H9 (cell line): ENCODE results near the gene UNC45A. TPM values are rescaled to one million over a fixed set of nuclear protein-coding genes. Genes with fewer than 3 reads are reported as not detected.

Experiments
- DNase-seq: peaks from one replicate; pipeline ENCODE4 v3.0.0-alpha.2; 2017
- H2AFZ ChIP-seq: one replicate; pipeline ENCODE4 v1.6.1; 2013; ENCODE audit warnings: mild to moderate bottlenecking, low read length, control low read depth, moderate library complexity
- H2AK5ac ChIP-seq: 2 replicates; pipeline ENCODE4 v1.6.1; 2013; ENCODE audit warnings: low read length, control low read depth, mixed read lengths; ENCODE audit not compliant: insufficient read length
- H2BK120ac ChIP-seq: one replicate; pipeline ENCODE4 v1.6.1; 2013; ENCODE audit warnings: low read depth, mild to moderate bottlenecking, low read length, control low read depth, inconsistent platforms; ENCODE audit not compliant: poor library complexity, severe bottlenecking
- H2BK12ac ChIP-seq: 2 replicates; pipeline ENCODE4 v1.6.1; 2013; ENCODE audit warnings: low read length, control low read depth, mixed read lengths, low read depth; ENCODE audit not compliant: insufficient read length
- H2BK15ac ChIP-seq: 2 replicates; pipeline ENCODE4 v1.6.1; 2013; ENCODE audit warnings: low read depth, low read length, control low read depth
- H2BK20ac ChIP-seq: one replicate; pipeline ENCODE4 v1.6.1; 2013; ENCODE audit warnings: low read depth, mild to moderate bottlenecking, low read length, control low read depth, inconsistent platforms; ENCODE audit not compliant: poor library complexity, severe bottlenecking
- H2BK5ac ChIP-seq: 2 replicates; pipeline ENCODE4 v1.6.1; 2013; ENCODE audit warnings: low read length, control low read depth, mixed read lengths; ENCODE audit not compliant: insufficient read length
- H3K14ac ChIP-seq: 2 replicates; pipeline ENCODE4 v1.6.1; 2013; ENCODE audit warnings: low read length, control low read depth; ENCODE audit not compliant: insufficient read depth
- H3K18ac ChIP-seq: 2 replicates; pipeline ENCODE4 v1.6.1; 2013; ENCODE audit warnings: low read depth, mild to moderate bottlenecking, mixed read lengths, low read length, control low read depth; ENCODE audit not compliant: insufficient read length
- H3K23ac ChIP-seq: 2 replicates; pipeline ENCODE4 v1.6.1; 2013; ENCODE audit warnings: low read length, control low read depth, mixed read lengths, low read depth; ENCODE audit not compliant: insufficient read length
- H3K23me2 ChIP-seq: 2 replicates; pipeline ENCODE4 v1.6.1; 2013; ENCODE audit warnings: low read depth, mild to moderate bottlenecking, mixed read lengths, low read length, control low read depth; ENCODE audit not compliant: insufficient read length, poor library complexity, severe bottlenecking
- H3K27ac ChIP-seq: 2 replicates; pipeline ENCODE4 v1.5.1; 2013; ENCODE audit warnings: low read length, control low read depth, mixed read lengths, low read depth; ENCODE audit not compliant: insufficient read length
- H3K27me3 ChIP-seq: 2 replicates; pipeline ENCODE4 v1.6.1; 2013; ENCODE audit warnings: low read length, control low read depth, inconsistent platforms; ENCODE audit not compliant: insufficient read depth
- H3K4ac ChIP-seq: 2 replicates; pipeline ENCODE4 v1.6.1; 2013; ENCODE audit warnings: low read depth, mild to moderate bottlenecking, control low read depth, inconsistent platforms, low read length, moderate library complexity
- H3K4me1 ChIP-seq: 2 replicates; pipeline ENCODE4 v1.6.1; 2013; ENCODE audit warnings: low read length, control low read depth, inconsistent platforms; ENCODE audit not compliant: insufficient read depth
- H3K4me2 ChIP-seq: 2 replicates; pipeline ENCODE4 v1.6.1; 2013; ENCODE audit warnings: low read length, control low read depth, mixed read lengths; ENCODE audit not compliant: insufficient read length, insufficient read depth
- H3K56ac ChIP-seq: 2 replicates; pipeline ENCODE4 v1.6.1; 2013; ENCODE audit warnings: low read depth, mild to moderate bottlenecking, mixed read lengths, low read length, control low read depth; ENCODE audit not compliant: insufficient read length
- H3K79me1 ChIP-seq: 2 replicates; pipeline ENCODE4 v1.6.1; 2013; ENCODE audit warnings: low read depth, mild to moderate bottlenecking, moderate library complexity, low read length, control low read depth, inconsistent platforms; ENCODE audit not compliant: insufficient read depth, poor library complexity, severe bottlenecking
- H3K79me2 ChIP-seq: 2 replicates; pipeline ENCODE4 v1.6.1; 2013; ENCODE audit warnings: low read length, control low read depth, inconsistent platforms; ENCODE audit not compliant: insufficient read depth
- H3K9ac ChIP-seq: 2 replicates; pipeline ENCODE4 v1.6.1; 2013; ENCODE audit warnings: low read length, control low read depth, mixed read lengths; ENCODE audit not compliant: insufficient read length; ENCODE audit errors: extremely low read depth
- H3K9me3 ChIP-seq: one replicate; pipeline ENCODE4 v1.6.1; 2013; ENCODE audit warnings: low read depth, low read length, inconsistent platforms; ENCODE audit not compliant: control insufficient read depth
- H3T11ph ChIP-seq: one replicate; pipeline ENCODE4 v1.6.1; 2013; ENCODE audit warnings: mild to moderate bottlenecking, low read length, control low read depth, inconsistent platforms
- H4K20me1 ChIP-seq: one replicate; pipeline ENCODE4 v1.6.1; 2013; ENCODE audit not compliant: control insufficient read depth, insufficient read length, insufficient read depth
- H4K5ac ChIP-seq: 2 replicates; pipeline ENCODE4 v1.6.1; 2013; ENCODE audit warnings: low read depth, mild to moderate bottlenecking, mixed read lengths, low read length, control low read depth; ENCODE audit not compliant: insufficient read length
- H4K8ac ChIP-seq: replicated peaks from 2 replicates; pipeline ENCODE4 v1.6.1; 2013; ENCODE audit warnings: low read length, control low read depth, mixed read lengths, low read depth; ENCODE audit not compliant: insufficient read length
- H4K91ac ChIP-seq: 2 replicates; pipeline ENCODE4 v1.6.1; 2013; ENCODE audit warnings: low read depth, mild to moderate bottlenecking, moderate library complexity, mixed read lengths, low read length, control low read depth; ENCODE audit not compliant: insufficient read length
- H3K27ac Mint-ChIP-seq, 3 experiments: 2 replicates in 2 of 3; 3 replicates in 1 of 3; pipeline ENCODE4 v1.8.0; 2020 to 2021; ENCODE audit warnings: mixed read lengths in 3 of 3, mild to moderate bottlenecking in 1 of 3, moderate library complexity in 1 of 3
- H3K27me3 Mint-ChIP-seq: 2 replicates; pipeline ENCODE4 v1.8.0; 2021; ENCODE audit warnings: low read depth, mild to moderate bottlenecking, moderate library complexity, mixed read lengths
- H3K36me3 Mint-ChIP-seq, 3 experiments: 2 replicates in 2 of 3; 3 replicates in 1 of 3; pipeline ENCODE4 v1.8.0; 2020 to 2021; ENCODE audit warnings: low read depth in 3 of 3, mixed read lengths in 3 of 3; ENCODE audit not compliant: insufficient read depth in 1 of 3
- H3K4me1 Mint-ChIP-seq, 2 experiments: 2 replicates each; pipeline ENCODE4 v1.8.0; 2020; ENCODE audit warnings: mixed read lengths in 2 of 2
- H3K4me3 Mint-ChIP-seq, 2 experiments: 2 replicates in 1 of 2; 3 replicates in 1 of 2; pipeline ENCODE4 v1.8.0; 2020 to 2021; ENCODE audit warnings: mild to moderate bottlenecking in 2 of 2, mixed read lengths in 2 of 2, moderate library complexity in 1 of 2
- H3K9me3 Mint-ChIP-seq, 2 experiments: 2 replicates in 1 of 2; 3 replicates in 1 of 2; pipeline ENCODE4 v1.8.0; 2020; ENCODE audit warnings: mild to moderate bottlenecking in 2 of 2, mixed read lengths in 2 of 2, moderate library complexity in 1 of 2
- CTCF ChIP-seq: fragments of 200-600 bp; sonication (generic); conservative IDR thresholded peaks from 3 replicates; pipeline ENCODE4 v1.8.0; 2021; ENCODE audit warnings: antibody characterized with exemption, mild to moderate bottlenecking
- WGBS: extraction: QIAGEN DNeasy Blood & Tissue Kit; methylation state at CpG from one replicate; pipeline ENCODE4 v1.1.7; 2013; ENCODE audit warnings: missing lambda C conversion rate, low lambda C conversion rate, mixed read lengths; ENCODE audit not compliant: insufficient read length; ENCODE audit errors: extremely low coverage; 5-methylcytosine and 5-hydroxymethylcytosine counted together
- total RNA-seq: library from RNA; stranded (reverse); gene quantifications from 2 replicates; pipeline ENCODE4 v1.2.1, GENCODE V29; 2021

UNC45A gene
- total RNA-seq, 1 experiment from 2014 or later, result 84.6 TPM

- no peak overlapping the region for H4K8ac ChIP-seq
Observed at GRCh38 chr15:90989040-90989768, 54.1 kb downstream of the UNC45A start.

More at GRCh38 chr15:90989040-90989768, 54.1 kb downstream of the UNC45A start:
- no peak overlapping the region for H3K4me2 ChIP-seq
- no peaks in the 10 kb centered on the region for H3K27me3 ChIP-seq
- Mint-ChIP-seq H3K4me3 (no peak overlapping the region), H3K9me3 (peaks cover 0 to under 1% of the 10 kb centered on the region in 2 experiments; a peak in 2 of 5 replicates), H3K27me3 (peaks cover under 1% of the 10 kb centered on the region; the same call in 1 of the 2 replicates), H3K27ac (0 out of 7 replicates have a peak overlapping the region, but pooled peaks of 1 of the 3 experiments have one; percentile 27), H3K36me3 (peaks cover 4 to 13% (median 7%) of the 10 kb centered on the region in 3 experiments), H3K4me1 (peaks cover 26 to 31% of the 10 kb centered on the region in 2 experiments)
- H4K20me1 ChIP-seq, result no peaks in the 10 kb centered on the region
- no peak overlapping the region for H3K18ac ChIP-seq
- TF ChIP-seq CTCF, result no peak
- no peak overlapping the region for H3K14ac ChIP-seq
- peaks cover 17% of the 10 kb centered on the region for H3K79me1 ChIP-seq
- H3K4me1 ChIP-seq, result no peaks in the 10 kb centered on the region
- no peak for DNase-seq
- H2BK20ac ChIP-seq, result no peak overlapping the region
- no peak overlapping the region for H3K9ac ChIP-seq
- WGBS, result no CpG with 5 or more reads among the region's 7 CpGs
- no peak overlapping the region for H3K4ac ChIP-seq
- no peak overlapping the region for H2BK5ac ChIP-seq
- H2AK5ac ChIP-seq, result no peak overlapping the region
- no peak overlapping the region for H4K91ac ChIP-seq
- no peak overlapping the region for H2BK12ac ChIP-seq
- no peak overlapping the region for H3T11ph ChIP-seq
- no peak overlapping the region for H2AFZ ChIP-seq
- H3K23me2 ChIP-seq, result peaks cover 3% of the 10 kb centered on the region
- no peak overlapping the region for H3K27ac ChIP-seq
- H3K9me3 ChIP-seq, result no peaks in the 10 kb centered on the region
- H3K79me2 ChIP-seq, result peaks cover 59% of the 10 kb centered on the region
- H3K56ac ChIP-seq, result no peak overlapping the region
- H2BK120ac ChIP-seq, result no peak overlapping the region
- no peak overlapping the region for H3K23ac ChIP-seq
- H2BK15ac ChIP-seq, result no peak overlapping the region
- H4K5ac ChIP-seq, result no peak overlapping the region
